GM18907 (cell line): ENCODE results near the gene C2CD2.

Source experiments
- ATAC-seq: cut with Tn5 transposase; IDR thresholded peaks from one replicate; pipeline ENCODE4 v1.9.1; 2021; ENCODE audit warnings: mild to moderate bottlenecking, moderate library complexity; ENCODE audit not compliant: unreplicated experiment

The C2CD2 gene

DNA sequence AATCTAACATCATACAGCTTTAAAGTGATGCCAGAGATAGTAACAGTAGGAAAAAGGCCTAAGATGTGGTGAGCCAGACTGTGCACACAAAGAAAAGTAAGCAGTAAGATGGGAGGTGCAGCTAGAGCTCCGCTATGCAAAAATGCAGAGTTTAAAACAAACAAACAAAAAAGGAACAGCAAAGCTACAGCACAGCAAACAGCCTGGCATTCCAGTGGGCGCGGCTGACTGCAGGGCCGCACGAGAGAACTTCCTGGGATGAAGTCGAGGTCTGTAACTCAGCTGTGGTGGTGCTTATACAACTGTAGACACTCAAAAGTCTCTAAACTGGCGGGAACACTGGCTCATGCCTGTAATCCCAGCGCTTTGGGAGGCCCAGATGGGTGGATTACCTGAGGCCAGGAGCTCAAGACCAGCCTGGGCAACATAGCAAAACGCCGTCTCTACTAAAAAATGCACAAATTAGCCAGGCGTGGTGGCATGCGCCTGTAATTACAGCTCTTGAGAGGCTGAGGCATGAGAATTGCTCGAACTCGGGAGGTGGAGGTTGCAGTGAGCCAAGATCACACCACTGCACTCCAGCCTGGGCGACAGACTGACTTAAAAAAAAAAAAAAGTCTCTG lies 104.7 kb downstream of the C2CD2 start:
- no peak for ATAC-seq

DNA sequence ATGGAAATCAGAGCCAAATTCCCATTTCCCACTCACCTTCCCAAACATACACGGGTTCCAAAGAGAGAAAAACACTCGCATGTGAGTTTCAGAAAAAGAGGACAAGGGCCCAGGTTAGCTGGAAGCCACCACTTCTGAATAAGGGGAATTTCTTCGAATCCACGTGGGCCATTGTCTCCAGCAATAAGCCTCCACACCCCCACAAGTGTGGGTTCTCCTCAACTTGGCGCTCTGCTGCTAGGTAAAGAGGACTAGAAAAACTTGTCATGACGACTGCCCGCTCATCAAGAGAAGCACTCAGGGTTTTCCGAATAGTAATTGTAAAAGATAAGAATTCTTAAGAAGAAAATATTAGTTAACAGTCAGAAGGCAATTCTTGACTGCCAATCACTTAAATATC lies 105.3 kb downstream of the C2CD2 start:
- ATAC-seq, result no peak

DNA sequence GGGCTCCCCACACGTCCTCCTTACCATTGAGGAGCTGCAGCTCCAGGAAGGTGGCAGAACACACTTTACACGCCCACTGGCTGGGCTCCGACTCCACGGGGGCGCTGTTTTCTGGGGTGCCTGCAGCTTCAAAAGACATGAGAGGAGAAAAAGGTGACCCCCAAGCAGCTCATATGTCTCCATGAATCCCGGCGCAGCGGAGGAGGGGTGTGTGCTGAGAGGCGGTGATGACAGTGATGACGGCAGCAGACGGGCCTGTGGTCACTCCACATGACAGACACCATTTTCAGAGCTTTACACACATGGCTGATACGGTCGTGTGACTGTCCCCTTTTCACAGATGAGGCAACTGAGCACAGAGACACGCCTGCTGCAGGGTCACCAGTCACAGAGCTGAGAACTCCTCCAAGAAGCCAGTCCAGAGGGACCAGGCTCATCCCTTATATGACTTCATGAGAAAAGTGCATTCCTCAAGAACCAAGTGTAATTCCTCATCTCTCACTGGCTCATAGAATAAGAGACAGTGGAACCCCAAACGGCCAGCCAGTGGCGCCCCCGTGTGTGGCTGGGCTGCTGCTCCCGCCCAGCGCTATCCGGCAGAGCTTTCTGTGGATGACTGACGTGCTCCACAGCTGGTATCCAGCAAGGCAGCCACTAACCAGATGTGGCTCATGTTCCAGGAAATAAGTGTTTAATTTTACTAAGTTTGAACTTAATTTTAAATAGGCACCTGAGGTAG lies 106.6 kb downstream of the C2CD2 start:
- no peak for ATAC-seq

DNA sequence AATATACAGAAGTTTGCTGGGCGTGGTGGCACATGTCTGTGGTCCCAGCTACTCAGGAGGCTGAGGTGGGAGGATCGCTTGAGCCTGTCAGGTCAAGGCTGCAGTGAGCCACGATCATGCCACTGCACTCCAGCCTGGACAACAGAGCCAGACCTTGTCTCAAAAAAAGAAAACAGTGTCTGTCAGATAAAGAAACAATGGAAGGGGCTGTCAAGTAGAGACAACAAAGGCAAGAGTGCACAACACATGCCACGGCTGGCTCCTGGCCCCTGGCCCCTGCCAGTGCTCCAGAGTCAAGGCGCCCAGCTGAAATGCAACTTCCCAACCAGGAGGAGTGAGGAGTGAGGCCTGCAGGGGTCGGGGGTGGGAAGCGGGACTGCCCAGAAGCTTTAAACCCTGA lies 107.3 kb downstream of the C2CD2 start:
- ATAC-seq, result no peak

DNA sequence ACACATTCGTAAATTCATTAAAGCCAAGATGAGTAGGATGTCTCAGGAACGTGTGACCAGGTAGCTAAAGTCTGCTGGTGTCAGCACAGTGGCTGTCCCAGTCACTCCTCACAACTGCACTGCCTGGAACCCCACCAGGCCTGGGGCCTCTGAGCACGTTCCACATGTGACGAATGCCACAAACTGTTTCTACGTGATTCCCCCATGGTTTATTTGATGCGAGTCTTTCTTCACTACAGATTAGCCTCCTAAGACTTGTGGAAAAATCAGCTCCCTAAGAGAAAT lies 107.8 kb downstream of the C2CD2 start:
- no peak for ATAC-seq

DNA sequence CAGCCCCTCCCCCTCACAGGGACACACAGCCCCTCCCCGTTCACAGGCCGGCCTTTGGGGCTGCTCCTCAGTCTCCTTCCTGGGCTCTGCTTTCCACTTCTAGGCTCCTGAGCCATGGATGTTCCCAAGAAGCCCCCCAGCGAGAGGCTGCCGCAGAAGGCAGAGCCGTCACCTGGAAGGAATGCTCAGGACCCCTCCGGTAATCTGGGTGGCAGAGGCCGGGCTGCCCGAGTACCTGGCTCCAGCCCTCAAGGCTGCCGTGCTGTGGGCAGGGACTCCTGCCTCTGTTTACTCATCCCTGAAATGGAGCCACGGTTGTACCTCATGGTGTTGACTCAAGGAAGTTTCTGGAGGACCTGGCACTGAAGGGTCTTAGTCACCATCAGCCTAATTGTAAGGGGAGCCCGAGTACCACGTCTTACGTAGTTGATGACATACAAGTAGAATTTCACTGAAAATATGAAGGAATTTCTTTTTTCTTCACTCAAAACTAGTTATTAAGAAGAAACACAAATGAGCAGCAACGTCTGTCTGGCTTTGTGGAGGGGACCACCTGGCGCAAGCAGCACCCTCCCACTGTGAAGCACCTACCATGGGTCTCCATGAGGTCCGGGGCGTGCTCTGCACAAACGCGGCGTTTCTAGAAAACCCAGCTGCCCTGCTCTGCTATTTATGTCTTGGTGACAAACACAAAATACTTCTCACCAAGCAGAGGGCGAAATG lies 108.3 kb downstream of the C2CD2 start:
- no peak for ATAC-seq

DNA sequence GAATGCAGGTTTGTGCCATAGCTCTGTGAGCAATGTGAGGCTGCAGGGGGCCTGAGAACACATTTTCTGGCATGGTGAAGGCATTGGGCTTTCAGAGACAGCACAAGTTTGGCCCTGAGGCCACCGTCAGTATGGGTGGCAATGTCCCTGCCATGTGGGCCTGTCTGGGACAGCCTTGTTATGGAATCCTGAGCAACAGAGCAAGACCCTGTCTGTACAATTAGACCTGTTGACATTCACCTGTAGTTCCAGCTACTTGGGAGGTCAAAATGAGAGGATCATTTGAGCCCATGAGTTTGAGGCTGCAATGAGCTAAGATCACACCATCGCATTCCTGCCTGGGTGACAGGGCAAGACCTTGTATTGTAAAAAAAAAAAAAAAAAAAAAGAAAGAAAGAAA lies 110.2 kb downstream of the C2CD2 start:
- no peak for ATAC-seq

DNA sequence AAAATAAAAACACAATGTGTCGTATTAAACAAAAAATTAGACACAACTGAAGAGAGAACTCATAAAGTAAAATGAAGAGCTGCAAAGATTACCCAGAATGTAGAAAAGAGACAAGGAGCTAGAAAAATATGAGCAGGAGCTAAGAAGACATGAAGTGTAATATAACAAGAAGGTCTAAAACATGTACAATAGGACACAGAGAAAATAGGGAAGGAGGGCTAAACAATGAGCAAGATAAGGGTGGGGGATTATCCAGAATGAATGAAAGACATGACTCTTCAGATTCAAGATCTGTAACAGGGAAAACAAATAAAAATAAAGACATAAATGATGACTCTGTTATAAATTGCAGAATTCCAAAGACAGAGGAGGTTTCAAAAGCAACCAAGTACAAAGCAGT lies 112.9 kb downstream of the C2CD2 start:
- ATAC-seq, result no peak

DNA sequence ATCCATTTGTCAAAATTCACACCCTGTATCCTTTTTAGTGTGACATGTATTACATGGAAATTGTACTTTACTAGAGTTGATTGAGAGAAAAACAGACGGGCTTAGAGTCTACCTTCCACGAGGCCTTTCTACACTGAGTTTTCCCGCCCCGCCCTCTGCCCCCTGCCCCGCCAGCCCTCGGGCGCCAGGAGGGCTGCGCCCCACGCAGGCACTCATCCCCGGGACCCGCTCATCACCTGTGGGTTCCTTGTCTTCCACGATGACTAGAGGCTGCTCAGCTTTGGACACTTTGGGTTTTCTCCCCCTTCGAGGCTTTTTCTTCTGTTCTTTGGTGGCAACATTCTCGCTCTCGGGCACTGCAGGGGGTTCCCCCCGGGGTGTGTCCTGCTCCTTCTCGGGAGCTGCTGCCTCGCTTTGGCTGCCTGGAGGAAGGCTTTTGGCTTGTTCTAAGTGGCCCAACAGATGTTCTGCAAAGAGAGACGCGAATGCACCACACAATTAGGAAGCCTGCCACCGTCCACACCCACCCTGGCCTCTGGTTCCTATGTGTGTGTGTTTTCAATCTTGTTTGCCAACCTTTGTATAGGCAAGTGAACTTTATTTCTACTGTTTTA lies 114.3 kb downstream of the C2CD2 start:
- ATAC-seq, result no peak

DNA sequence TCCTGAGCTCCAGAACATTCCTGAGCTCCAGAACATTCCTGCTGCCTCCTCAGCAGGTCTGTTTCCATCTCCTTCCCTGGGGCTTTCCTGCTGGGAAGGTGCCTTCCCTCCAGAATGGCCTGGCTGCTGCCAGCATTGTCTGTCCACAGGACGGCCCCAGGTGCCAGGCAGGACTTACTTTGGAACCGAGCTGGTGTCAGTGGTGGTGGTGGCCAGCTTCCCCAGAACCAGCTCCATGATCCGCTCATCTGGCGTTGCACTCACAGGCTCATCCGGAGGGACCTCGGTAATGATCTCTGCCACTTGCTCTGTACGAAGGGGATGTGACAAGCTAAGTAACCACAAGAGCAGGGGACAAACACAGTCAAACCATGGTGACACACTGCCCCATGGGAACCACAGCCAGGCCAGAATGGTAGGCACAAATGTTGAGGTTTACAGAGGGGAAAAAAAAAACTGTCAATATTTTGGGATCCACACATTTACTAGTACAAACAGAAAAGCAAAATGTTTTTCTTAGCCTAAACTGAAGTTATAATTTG lies 116.0 kb downstream of the C2CD2 start:
- no peak for ATAC-seq

DNA sequence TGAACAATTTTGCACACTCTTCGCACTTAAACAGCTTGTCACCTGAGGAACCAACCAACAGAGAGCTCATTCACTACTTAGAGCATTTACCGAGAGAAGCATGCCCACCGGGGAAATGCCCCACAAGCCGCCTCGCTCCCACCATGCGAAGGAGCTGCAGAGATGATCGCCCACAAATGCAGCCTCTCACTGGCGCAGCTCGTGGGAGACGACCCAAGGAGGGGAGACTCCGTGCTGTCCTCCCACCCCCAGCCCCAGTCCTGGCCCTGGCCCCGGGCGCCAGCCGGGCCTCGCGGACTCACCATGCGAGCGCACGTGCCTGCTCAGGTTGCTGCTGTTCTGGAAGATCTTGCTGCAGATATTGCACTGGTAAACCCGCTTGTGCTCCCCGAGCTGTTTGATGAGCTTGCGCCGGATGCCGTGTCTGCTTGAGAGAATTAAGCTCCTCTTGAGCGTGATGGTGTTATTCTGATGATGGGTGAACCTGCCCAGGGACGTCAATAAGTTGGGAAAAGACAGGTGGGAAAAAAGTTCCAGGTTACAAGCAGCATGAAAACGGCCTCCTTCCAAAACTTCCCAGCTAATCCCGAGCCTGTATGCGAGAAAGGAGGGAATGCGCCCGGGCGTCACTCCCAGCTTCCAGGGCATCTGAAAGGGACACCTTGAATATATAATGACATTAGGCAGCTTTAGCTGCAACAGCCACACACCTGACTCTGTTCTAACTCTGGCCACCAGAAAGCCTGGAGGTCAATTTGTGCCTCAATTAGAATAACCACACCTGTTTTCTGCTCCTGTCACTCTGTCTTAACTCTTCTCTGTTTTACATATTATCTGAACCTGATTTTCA lies 117.4 kb downstream of the C2CD2 start:
- no peak for ATAC-seq

DNA sequence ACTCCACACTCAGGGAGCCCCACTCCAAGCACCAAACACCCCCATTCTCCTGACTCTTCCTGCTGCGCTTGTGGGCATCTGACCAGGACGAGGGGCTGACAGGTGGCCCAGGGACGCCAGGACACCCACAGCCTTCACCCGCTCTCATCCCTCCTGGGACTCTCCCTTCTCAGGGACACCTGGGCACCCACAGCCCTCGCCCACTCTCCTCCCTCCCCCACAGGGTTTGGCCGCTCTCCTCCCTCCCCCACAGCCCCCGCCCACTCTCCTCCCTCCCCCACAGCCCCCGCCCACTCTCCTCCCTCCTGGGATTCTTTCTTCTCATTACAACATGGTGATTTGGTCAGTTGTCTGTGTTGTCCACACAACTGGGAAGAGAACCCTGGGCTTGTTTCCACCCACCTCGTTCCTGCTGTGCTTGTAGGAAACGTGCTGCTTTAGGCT lies 118.1 kb downstream of the C2CD2 start:
- no peak for ATAC-seq
